HepG2 (cell line): ENCODE measurements around the gene FBLN5. TPM values are rescaled to one million over a fixed set of nuclear protein-coding genes. Genes with fewer than 3 reads are reported as not detected.

Experiments
- HDAC6 ChIP-seq: fragments of 200-600 bp; sonication (generic); IDR thresholded peaks from 2 replicates; pipeline ENCODE4 v1.7.0; 2017; ENCODE audit warnings: mild to moderate bottlenecking, antibody characterized with exemption, low read length, low read depth
- PHF8 ChIP-seq: sonication (generic); formaldehyde crosslinking; IDR thresholded peaks from 2 replicates; pipeline ENCODE4 v1.5.0; 2020; ENCODE audit warnings: missing genetic modification reagents
- REXO4 ChIP-seq: sonication (generic); formaldehyde crosslinking; IDR thresholded peaks from 2 replicates; pipeline ENCODE4 v1.8.0; 2022; ENCODE audit warnings: missing genetic modification reagents, mild to moderate bottlenecking, borderline replicate concordance
- SIX1 ChIP-seq: sonication (generic); formaldehyde crosslinking; IDR thresholded peaks from 2 replicates; pipeline ENCODE4 v1.4.0; 2020; ENCODE audit warnings: missing genetic modification reagents, borderline replicate concordance
- TCF7L2 ChIP-seq: IDR thresholded peaks from 2 replicates; pipeline ENCODE4 v1.6.1; 2011; ENCODE audit warnings: mild to moderate bottlenecking, low read depth, low read length, moderate library complexity
- TFDP2 ChIP-seq: sonication (generic); formaldehyde crosslinking; IDR thresholded peaks from 2 replicates; pipeline ENCODE4 v1.4.0; 2020; ENCODE audit warnings: missing genetic modification reagents
- ZBTB25 ChIP-seq: IDR thresholded peaks from 2 replicates; pipeline ENCODE4 v1.6.1; 2018; ENCODE audit warnings: missing genetic modification reagents
- ZBTB46 ChIP-seq: sonication (generic); formaldehyde crosslinking; IDR thresholded peaks from 2 replicates; pipeline ENCODE4 v1.4.0; 2020; ENCODE audit warnings: mild to moderate bottlenecking, missing genetic modification reagents, borderline replicate concordance
- ZNF331 ChIP-seq: sonication (generic); formaldehyde crosslinking; IDR thresholded peaks from 2 replicates; pipeline ENCODE4 v1.4.0; 2020; ENCODE audit warnings: missing genetic modification reagents
- ZNF569 ChIP-seq: sonication (generic); formaldehyde crosslinking; IDR thresholded peaks from 2 replicates; pipeline ENCODE4 v1.5.0; 2020; ENCODE audit warnings: mild to moderate bottlenecking, missing genetic modification reagents, moderate library complexity, borderline replicate concordance
- ZNF670 ChIP-seq: sonication (generic); formaldehyde crosslinking; IDR thresholded peaks from 2 replicates; pipeline ENCODE4 v1.8.0; 2022; ENCODE audit warnings: mild to moderate bottlenecking, missing genetic modification reagents, borderline replicate concordance
- ZNF713 ChIP-seq: sonication (generic); formaldehyde crosslinking; IDR thresholded peaks from 2 replicates; pipeline ENCODE4 v1.4.0; 2020; ENCODE audit warnings: mild to moderate bottlenecking, missing genetic modification reagents
- ZNF780A ChIP-seq: sonication (generic); formaldehyde crosslinking; IDR thresholded peaks from 2 replicates; pipeline ENCODE4 v1.8.0; 2022; ENCODE audit warnings: mild to moderate bottlenecking, missing genetic modification reagents, moderate library complexity
- polyA plus RNA-seq, 8 experiments: library from polyadenylated mRNA; depleted of rRNA in 3 of 8; stranded (reverse) in 7 of 8; unstranded in 1 of 8; fragments of >200 nt; fragmentation: Illumina TruSeq in 4 of 8; extraction: Trizol in 4 of 8; gene quantifications; 2 replicates each; pipeline versions ENCODE4 v1.2.1 to v1.2.3, GENCODE V29; 2011 to 2016; ENCODE audit warnings: low read depth in 4 of 8, missing spikeins in 1 of 8, mixed read lengths in 1 of 8; ENCODE audit not compliant: insufficient read depth in 1 of 8
- total RNA-seq, 5 experiments: library from RNA; depleted of rRNA; stranded (reverse); fragments of >200 nt; fragmentation: Illumina TruSeq; extraction: Trizol; gene quantifications; 2 replicates each; pipeline ENCODE4 v1.2.3, GENCODE V29; 2016; ENCODE audit warnings: low read depth in 1 of 5

Gene FBLN5
- total and polyA plus RNA-seq, 2 of the 13 experiments (the other 11 are each of a cell fraction or from before 2014, with no cell fraction given) = 0.38 to 0.77 TPM

- TF ChIP-seq ZNF713 (no peak), REXO4 (CRISPR knock-in tag) (no peak), ZBTB46 (CRISPR knock-in tag) (no peak), ZNF670 (CRISPR knock-in tag) (no peak), ZNF569 (no peak), ZBTB25 (CRISPR knock-in tag) (no peak), SIX1 (CRISPR knock-in tag) (no peak), TCF7L2 (no peak), TFDP2 (CRISPR knock-in tag) (no peak), ZNF780A (no peak), PHF8 (no peak), ZNF331 (no peak), HDAC6 (no peak)
- TF ChIP-seq, all 625 proteins: peak for 0
Observed at GRCh38 chr14:91906374-91906773, 41.1 kb downstream of the FBLN5 start (continued).
